Stimulated activated CD8-positive, alpha-beta memory T cell treated with anti-CD3 and anti-CD28 coated beads, Interleukin-2, amount 100 ng/mL, for 48 hours (primary cell): ENCODE results near the gene STOX2.
"Not testable (repeated sequence)": the region's sequence is repeated elsewhere in the genome, so short reads cannot be mapped to it uniquely, and the experiment has no call there.

Experiments
- DNase-seq, 2 donors: peaks; one replicate each; pipeline ENCODE4 v3.0.0-alpha.2; 2020; ENCODE audit warnings: low read depth in 2 of 2

STOX2 gene

DNA sequence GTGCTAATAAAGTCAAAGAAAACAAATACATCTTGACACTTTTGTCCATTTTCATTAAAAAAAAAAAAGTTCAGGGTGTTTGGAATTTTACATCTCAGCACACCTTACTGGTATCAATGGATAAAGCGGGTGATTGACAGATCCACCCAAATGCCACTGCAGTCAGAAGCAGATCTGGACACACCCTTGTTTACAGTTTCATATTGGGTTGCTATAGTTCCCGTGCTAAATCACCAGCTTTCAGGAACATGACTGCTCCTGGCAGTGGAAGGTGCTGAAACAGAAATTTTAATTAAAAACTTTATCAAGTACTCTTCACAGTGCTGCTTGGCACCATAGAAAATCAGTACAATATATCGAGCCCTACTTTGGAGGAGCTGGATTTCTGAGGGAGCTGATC, 116.3 kb downstream of the STOX2 start:
- DNase-seq, result no peak

DNA sequence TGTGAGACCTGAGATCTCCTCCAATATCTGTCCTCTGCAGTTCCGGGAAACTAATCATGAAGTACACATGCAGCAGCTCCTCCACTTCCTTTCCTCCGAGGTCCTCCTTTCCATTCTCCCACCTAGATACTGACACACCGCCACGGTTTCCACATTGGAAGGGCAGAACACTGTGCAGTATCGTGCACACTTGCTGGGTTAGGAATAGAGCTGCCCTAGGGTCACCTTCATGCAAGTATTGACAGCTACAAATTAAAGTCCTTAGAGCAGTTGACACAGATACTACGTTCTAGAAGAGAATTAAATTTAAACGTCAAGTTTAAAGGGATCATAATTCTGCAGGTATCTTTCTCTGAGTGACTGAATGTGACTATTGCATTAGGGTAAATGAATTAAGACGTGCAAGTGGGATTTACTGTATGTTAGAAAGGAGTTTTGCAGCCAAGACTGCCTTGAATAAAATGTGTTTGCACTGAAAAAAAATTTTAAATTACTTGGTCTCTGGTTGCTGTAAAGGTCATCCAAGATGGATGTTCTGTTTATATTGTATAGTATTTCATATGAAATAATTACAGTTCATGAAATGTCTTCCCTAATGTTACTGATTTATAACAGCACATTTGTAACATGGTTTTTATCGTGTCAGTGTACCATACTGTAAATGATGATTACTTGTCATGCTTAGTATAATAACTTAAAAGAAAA, 117.7 kb downstream of the STOX2 start:
- DNase-seq, result no peak

- no peak for DNase-seq
These were observed 119.5 kb downstream of the STOX2 start for GRCh38 chr4:184024637-184025036.

DNA sequence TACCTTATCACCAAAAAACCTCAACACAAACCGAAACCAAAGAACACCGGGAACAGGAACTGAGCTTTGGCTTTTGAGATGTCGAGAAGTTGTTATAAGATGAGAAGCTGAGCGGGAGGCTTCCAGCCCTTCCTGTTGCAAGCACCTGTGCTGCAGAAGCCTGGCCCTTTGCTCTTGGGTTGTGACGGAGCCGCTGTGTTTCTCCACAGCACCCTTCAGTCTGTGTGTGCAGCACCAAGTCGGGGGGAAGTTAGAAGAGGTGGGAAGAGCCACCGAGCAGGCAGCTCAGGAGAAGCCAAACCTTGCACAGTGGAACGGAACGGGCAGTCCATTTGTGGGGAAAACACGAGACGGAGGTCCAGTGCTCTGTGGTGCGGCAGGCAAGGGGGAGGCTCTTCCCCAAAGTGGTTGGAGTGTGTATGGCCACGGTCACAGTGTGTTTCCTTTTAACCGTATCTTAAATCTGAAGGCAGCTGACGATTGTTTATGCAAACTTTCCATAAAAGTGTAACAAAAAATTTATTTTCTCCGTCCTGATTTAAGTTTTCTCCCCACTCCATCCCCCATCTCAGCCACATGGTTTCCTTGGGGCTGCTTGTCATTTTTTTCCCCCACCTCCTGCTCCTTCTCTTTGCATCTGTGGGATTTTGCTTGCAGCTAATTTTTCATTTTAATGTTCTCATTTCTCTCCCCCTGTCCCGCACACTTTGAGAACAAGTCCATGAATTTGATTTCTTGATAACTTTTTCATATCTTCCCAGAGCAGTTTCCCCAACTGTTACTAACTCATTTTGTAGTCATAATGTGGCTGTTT, 123.7 kb downstream of the STOX2 start:
- no peak for DNase-seq

DNA sequence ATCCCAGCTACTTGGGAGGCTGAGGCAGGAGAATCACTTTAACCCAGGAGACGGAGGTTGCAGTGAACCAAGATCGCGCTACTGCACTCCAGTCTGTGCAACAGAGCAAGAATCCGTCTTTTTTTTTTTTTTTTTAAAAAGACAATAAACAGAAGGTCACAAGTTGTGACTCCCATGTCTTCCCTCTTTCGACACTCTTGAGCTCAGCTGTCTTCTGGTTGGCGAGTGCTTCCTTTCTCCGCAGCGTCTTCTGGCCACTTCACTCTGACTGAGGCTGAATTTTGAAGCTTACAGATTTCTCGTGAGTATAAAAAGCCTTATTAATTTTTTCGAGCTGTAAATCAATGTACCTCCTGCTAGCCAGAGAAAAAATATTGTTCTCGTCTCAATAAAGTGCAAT, 124.9 kb downstream of the STOX2 start:
- DNase-seq, result no peak

GRCh38 chr4:184030764-184031163, 125.7 kb downstream of the STOX2 start:
- DNase-seq, result no peak

GRCh38 chr4:184032091-184032490, 127.0 kb downstream of the STOX2 start:
- no peak for DNase-seq

DNA sequence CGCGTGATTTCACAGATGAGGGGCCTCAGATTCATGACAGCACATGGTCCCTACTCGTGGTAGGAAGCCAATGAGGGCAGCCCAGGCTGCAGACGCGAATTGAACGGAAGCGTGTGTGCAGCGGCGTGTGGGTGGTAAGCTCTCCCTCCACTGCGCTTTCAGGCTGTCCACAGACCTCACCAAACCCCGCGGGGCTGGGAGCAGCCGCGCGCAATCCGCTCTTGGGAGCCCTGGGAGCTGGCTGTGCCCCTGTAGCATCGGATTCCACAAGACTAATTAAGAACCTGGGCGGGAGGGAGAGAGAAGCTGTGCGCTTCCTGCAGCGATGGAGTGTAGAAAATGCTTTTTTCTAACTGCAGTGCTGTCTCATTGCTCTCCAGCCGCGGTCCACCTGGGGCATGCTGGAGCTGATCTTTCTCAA, 134.9 kb downstream of the STOX2 start:
- peak; percentile 4 to 11 for DNase-seq

- no peak for DNase-seq
These were observed 136.0 kb downstream of the STOX2 start for GRCh38 chr4:184041156-184041555.

- DNase-seq, result no peak
These were observed 141.0 kb downstream of the STOX2 start for GRCh38 chr4:184046148-184046547.

GRCh38 chr4:184051262-184051661, 146.2 kb downstream of the STOX2 start:
- not testable (repeated sequence) for DNase-seq

- no peak for DNase-seq
These were observed 147.5 kb downstream of the STOX2 start for GRCh38 chr4:184052616-184053015.

DNA sequence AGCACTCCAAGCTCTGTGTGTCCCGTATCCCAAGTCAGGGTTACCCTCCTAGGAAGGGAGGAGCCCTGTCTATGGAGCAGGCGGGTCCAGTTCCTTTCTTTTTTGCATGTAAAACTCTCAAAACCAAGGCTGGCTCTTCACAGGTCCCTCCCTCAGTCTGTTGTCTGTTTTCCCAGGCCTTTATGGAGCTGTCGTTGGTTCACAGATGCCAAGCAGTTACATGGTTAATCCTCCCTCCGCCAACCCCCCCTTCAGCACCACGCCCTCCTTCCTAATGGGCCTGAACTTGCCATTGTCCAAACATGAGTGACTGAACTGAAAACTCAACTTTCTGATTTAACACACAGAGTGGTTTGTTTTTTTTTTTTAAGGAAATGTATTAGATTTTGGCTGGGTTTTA, 148.3 kb downstream of the STOX2 start:
- DNase-seq, result no peak

DNA sequence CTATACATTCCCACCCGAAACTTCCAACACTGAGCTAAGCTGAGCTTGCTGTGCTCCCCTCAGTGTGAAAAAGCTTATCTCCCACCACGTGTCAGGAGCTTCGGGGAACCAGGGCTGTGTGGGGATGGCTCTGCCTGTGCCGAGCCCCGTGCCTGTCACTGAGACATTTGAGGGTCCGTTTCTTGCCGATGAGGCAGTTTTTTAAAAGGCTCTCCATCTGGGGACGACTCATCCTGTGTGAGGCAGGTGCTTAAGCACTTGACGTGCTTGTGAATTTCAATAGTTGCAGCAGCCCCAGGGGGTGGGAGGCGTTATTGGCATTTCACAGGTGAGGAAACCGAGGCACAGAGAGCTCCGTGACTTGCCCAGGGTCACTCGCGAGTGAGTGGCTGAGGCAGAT, 151.8 kb downstream of the STOX2 start:
- DNase-seq, result no peak

- DNase-seq, result no peak
These were observed 152.9 kb downstream of the STOX2 start for GRCh38 chr4:184058026-184058425.

- DNase-seq, result no peak
These were observed 154.0 kb downstream of the STOX2 start for GRCh38 chr4:184059099-184059498.

GRCh38 chr4:184061582-184061981, 156.5 kb downstream of the STOX2 start:
- no peak for DNase-seq

DNA sequence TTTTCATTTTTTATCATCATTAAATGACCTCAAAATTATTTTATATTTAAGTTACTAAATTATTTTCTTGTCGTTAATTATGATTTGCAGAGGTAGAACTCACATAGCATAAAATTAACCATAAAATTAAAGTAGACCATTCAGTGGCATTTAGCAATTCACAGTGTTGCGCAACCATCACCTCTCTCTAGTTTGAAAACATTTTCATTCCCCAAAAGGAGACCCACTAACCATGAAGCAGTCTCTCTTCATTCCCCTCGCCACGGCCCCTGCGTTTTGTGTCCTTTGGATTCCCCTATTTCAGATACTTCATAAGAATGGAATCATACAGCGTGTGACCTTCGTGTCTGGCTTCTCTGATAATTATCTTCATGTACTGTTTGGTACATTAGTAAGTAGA, 157.7 kb downstream of the STOX2 start:
- no peak for DNase-seq

DNA sequence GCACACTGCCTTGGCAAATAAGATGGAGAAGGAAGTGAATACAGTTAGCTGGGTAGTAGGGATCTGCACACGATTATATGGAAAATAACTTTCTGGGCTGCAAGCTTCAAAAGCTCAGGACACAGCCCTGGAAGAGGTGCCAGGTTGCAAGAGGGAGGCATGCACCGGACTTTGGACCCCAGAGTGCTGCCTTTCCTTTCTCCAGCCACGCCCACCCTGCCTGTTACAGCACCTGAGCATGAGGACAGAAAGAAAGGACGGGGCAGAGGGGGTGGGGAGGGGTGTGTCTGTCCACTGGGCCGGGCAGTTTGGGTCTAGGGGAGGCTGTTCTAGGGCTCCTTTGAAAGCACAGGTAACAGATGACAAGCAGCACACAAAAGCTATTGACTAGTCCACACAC, 159.8 kb downstream of the STOX2 start:
- DNase-seq, result no peak

GRCh38 chr4:184066584-184067300, 161.6 kb downstream of the STOX2 start:
- DNase-seq, result no peak

DNA sequence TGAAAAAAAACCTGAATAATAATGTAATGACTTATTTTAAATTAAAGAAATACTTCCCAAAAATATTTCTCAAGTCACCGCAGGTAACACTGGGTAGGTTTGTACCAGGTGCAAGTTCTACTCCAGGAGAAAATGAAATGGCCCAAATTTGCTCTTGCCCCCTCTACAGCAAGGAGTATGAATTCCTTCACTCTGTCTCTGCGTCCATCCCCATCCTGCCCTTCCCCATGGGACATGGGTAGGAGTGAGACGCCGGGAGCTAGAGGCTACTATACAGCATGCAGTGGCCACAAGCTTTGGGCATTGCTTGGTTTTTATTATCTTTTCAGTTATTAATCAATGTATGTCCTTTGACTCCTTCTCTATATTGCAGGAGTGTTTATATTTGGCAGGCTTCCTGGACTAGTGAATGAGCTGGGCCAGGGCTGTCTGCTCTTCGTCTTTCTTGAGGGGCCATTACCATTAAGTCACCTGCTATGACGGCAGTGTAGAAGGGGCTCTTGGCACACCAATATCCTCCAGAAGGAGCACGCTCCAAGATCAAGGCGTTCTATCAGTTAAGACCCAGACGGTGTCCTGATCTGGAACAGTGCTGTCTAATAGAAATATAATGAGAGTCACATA, 162.9 kb downstream of the STOX2 start:
- no peak for DNase-seq
